Inferior parietal cortex (tissue), 1 donor: Measurements from ENCODE around the gene NFATC4.
"Not testable (repeated sequence)": the region's sequence is repeated elsewhere in the genome, so short reads cannot be mapped to it uniquely, and the experiment has no call there.

Experiments
- DNase-seq: peaks from one replicate; pipeline ENCODE4 v3.0.0-alpha.2; 2016; ENCODE audit errors: extremely low spot score

NFATC4 gene

DNA sequence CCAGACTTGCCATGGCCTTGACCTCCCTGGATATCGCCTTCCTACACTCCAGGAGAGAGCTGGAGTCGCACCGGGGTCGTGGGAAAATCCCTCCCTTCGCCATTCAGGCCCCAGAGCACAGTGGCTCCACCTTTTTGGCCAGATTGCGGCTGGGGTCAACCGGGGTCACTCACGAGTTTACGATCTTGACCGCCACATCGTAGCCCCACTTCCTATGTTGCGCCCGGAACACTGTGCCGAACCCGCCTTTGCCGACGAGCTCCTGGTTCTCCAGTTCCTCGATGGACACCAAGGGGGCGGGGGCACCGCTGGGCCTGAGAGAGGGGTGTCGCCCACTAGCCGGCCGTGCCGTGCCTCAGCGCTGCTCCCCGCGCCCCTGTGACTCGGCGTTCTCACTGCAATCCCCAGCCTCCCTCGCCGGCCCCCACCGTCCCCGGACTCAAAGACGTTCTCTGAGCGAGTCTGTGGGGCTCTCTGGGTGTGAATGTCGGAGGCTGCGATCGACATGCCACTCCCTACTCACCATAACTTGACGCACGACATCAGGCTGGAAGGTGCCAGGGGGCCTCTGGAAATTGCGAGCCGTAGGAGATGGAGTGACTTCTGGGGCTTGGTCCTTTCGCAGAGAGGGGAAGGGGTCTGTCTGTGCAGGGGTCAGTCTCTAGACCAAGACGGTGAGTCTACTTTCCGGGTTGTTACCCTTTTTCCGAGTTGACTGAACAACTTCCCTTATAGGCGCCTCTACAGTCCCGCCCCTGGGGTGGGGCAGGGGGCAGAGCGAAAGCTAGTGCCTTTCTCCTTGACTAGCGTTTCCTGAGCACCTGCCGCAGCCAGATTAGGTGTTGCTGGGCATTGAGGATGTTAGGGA lies 28.5 kb upstream of the NFATC4 start, which contains the start of gene RIPK3:
RIPK3 (minus strand) TSS at position 708 of the 868 bp plus-strand sequence; CDS start at position 543, 165 bp downstream.
- no peak for DNase-seq

DNA sequence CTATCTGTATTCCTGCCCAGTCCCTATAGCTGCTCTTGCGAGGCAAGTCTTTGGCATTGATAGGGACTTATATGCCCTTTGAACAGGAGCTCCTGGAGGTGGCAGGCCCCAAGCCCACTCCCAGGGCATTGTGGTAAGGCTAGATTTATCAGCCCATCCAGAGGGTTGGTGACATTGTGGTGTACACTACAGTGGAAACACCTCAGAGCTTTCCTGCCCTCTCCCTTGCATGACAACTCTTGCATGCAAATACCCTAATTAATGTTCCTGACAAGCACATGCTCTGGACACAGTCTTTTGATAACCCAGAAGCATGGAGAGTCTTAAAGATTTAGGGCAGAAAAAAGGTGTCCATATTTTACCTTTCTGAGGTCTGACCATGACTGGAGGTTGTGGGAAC lies 27.4 kb upstream of the NFATC4 start:
- DNase-seq, result no peak

DNA sequence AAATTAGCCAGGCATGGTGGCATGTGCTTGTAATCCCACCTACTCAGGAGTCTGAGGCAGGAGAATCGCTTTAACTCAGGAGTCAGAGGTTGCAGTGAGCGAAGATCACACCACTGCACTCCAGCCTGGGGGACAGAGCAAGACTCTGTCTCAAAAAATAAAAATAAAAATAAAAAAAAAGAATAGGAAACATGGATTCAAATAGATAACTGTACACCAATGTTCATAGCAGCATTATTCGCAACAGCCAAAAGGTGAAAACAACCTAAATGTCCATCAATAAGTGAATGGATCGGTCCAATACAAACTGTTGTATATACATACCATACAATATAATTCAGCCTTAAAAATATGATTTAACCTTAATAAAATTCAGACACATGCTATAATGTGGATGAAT lies 25.1 kb upstream of the NFATC4 start:
- no peak for DNase-seq

DNA sequence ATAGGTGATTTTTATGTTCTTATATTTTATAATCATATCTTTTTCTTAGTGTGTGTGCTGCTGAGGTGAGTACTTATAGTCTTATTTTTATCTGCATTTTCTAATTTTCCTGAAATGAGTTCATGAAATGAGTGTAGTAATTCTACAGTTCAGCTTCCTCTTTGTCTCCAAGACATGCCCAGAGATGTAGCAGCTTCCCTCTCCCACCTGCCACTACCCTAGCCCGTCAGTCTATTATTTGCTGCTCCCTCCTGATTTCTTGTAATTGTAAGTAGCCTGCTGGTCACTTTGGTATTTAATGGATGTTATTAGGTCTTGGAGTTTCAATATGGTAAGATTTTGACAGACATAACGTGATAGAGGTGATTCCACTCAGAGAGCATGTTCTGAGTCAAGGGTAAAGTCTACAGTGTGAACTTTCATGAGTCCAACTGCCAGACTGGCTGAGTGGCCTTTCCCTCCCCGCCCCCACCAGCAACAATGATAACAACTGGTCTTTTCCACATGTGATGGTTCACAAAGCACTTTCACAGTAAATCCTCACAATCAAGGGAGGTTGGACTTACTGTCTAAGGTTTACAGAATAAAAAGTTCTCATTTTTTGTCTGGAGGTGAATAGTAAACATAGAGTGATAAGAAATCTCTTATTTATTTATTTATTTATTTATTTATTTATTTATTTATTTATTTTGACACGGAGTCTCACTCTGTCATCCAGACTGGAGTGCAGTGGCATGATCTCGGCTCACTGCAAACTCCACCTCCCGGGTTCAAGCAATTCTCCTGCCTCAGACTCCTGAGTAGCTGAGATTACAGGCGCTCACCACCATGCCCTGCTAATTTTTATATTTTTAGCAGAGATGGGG lies 24.0 kb upstream of the NFATC4 start:
- DNase-seq, result no peak

DNA sequence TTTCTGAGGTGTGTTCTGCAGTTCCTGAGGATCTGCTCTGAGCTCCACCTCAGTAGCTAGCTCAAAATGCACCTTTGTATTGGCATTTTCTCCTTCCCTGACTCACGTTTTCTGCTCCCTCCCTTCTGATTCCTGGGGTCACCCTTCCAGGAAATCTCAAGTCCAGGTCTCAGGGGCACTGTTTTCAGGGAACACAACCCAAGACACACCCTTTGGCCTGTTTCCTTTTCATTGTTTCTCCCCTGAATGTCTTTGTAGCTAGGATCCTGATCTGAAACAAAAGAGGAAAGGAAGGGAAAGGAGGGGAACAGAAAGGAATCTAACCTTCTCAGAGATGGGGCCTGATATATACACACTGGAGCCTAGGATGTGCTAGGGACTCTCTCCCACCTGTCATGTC lies 20.9 kb upstream of the NFATC4 start:
- no peak for DNase-seq

DNA sequence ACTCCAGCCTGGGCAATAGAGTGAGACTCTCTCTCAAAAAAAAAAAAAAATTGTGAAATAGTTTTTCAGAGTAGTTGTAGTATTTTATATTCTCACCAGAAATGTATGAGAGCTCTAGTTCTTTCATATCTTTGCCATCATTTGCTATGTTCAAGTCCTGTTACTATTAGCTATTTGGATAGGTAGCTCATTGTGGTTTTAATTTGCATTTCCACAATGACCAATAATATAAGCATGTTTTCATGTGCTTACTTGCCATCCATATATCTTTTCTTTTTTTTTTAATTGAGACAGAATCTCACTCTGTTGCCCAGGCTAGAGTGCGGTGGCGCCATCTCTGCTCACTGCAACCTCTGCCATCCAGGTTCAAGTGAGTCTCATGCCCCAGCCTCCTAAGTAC lies 19.8 kb upstream of the NFATC4 start:
- no peak for DNase-seq

DNA sequence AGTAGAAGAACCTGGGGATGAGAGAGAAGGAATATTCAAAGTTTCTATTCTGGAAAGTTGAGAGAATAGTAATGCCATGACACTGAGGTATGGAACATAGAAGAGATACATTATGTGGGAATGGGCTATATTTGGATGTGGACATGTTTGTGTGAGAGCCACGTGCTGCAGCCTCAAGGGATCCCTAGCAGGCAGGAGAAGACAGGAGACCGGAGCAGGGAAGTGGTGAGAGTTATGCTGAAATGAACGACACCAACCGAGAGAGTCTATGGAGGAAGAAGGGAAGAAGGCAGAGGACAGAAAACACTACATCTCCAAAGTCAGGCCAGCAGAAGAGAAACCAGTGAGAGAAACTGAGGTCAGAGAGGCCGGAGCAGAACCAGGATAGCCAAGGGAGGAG lies 18.2 kb upstream of the NFATC4 start:
- no peak for DNase-seq

DNA sequence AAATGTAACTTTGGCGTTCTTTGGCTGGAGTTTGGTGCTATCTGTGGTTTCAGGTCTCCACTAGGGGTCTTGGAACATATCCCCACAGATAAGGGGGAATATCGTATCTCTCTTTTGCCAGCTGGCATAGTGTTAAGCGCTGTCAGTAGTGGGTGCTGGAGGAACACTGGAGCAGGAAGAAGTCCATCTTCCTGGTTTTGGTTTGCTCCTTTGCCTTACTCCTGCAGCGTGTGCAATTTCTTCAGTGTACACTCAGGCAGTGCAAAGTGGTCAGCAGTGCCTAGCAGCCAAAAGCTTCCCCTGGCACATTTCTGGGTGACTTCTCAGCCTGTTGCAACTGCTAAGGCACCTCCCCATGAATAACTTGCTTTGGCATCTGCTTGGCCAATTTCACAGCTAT lies 16.5 kb upstream of the NFATC4 start:
- no peak for DNase-seq

DNA sequence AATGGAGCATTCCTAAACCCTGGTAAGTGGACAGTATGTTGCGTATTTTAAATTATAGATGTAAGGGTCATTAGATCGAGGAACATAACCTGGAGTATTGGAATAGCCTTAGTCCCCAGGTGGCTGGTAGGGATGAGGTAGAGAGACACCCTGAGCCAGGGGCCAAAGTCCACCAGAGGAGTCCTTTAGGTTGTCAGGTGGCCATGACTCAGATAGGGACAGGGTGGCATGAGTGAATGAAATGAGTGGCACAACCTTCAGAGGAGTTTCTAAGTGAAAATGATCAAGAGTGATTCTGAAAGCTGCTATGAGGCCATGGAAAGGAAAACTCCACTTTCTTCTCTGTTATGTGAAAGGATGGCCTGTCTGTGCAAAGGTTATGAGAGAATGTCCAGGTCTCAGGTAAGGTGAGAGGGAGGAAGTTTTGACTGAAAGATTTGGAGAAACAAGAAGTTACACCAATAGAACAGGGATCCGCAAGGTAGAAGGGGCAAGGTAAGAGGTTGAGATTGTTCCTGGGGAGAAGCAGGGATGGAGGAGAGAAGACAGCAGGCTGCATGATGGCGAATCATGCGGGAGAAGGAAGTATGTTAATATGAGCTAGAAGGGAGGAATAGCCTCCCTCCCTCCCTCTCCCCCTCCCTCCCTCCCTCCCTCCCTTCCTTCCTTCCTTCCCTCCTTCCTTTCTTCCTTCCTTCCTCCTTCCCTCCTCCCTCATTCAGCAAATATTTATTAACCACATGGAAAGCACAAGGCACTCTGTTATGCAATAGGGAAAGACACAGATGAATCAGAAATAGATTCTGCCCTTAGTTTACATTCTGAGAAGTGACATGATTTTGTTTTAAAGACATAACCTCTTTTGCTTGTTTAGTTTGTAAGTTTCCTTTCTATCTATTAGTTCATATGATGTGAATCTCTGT lies 14.2 kb upstream of the NFATC4 start:
- no peak for DNase-seq

DNA sequence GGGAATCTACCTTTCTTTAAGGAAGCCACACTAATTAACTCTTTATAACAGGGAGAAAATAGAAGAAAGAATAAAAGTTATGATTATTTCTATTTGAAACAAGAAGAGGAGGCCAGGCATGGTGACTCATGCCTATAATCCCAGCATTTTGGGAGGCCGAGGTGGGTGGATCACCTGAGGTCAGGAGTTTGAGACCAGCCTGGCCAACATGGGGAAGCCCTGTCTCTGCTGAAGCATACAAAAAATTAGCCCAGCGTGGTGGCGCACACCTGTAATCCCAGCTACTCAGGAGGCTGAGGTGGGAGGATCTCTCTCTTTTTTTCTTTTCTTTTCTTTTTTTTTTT lies 13.5 kb upstream of the NFATC4 start:
- DNase-seq, result not testable (repeated sequence)

DNA sequence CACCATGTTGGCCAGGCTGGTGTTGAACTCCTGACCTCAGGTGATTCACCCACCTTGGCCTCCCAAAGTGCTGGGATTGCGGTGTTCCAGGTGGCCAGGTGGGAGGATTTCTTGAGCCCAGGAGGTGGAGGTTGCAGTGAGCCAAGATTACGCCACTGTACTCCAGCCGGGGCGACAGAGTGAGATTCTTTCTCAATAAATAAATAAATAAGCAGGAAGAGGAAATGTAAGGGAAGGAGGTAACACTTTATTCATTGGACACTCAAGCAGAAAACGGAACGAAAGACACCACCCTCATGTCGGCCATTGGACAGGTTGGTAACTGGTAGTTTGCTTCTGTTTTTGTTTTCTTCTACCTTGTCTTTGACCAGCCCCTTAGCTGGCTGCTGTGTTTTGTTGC lies 13.0 kb upstream of the NFATC4 start:
- DNase-seq, result no peak

DNA sequence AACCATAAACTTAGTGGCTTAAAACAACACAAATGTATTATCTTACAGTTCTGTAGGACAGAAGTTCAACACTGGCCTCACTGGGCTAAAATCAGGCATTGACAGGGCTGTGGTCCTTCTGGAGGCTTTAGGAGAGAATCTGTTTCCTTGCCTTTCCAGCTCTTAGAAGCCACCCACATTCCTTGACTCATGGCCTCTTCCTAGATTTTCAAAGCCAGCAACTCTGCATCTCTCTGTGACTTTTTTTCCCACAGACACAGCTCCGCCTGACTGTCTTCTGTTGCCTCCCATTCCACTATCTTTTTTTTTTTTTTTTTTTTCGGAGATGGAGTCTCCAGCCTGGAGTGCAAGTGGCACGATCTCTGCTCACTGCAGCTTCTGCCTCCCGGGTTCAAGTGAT lies 11.8 kb upstream of the NFATC4 start:
- DNase-seq, result no peak

DNA sequence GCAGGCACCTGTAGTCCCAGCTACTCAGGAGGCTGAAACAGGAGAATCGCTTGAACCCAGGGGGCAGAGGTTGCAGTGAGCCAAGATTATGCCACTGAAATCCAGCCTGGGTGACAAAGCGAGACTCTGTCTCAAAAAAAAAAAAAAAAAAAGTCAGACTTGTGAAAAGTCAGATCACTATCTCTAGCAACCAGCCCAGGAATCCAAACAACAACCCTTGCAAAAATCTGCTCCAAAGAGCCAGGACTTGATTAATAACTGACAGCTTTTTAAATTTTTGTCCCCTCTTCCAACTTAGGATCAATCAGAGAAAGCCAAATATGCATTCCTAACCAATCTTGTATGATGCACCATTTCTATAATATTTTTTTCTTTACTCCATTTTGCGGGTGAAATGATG lies 7.7 kb upstream of the NFATC4 start:
- DNase-seq, result no peak

DNA sequence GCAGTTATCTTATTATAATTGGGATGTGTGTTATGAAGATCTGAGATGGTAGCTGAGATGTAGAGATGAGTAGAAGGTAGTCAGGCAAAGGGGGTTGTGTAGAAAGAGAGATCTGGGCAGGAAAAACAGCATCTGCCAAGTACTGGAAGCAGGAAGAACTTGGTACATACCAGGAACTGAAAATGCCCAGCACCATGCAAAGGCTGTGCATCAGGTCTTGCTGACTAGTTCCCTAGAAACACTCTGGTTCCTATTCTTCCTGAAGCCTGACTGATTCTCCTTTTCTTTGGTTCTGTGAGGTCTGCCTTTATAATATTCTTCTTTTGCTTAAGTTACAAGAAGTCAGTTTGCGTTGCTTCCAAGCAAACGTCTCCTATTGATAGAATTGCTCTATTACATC lies 6.7 kb upstream of the NFATC4 start:
- DNase-seq, result no peak

DNA sequence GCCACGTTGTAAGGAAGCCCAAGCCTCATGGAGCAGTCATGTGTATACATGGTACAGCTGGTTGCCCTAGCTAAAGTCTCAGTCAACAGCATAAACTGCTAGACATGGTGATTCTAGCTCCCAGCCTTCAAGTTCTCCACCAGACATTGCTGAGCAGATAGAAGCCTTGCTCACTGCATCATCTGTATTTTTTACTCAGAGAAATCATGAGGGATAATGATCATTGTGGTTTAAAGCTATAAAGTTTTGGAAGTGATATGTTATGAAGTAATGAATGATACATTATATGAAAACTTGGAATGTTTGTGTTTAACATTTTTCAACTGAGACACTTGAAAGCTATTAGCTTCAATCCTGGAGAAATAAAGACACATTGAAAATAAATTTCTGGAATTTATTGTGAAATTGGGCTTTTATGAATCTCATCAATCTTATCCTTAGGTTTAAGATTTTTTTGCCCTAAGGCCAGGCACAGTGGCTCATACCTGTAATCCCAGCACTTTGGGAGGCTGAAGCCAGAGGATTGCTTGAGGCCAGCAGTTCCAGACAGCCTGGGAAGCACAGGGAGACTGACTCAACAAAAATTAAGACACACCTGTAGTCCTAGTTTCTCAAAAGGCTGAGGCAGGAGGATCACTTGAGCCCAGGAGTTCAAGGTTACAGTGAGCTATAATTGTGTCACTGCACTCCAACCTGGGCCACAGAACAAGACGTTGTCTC lies 5.6 kb upstream of the NFATC4 start:
- DNase-seq, result no peak

DNA sequence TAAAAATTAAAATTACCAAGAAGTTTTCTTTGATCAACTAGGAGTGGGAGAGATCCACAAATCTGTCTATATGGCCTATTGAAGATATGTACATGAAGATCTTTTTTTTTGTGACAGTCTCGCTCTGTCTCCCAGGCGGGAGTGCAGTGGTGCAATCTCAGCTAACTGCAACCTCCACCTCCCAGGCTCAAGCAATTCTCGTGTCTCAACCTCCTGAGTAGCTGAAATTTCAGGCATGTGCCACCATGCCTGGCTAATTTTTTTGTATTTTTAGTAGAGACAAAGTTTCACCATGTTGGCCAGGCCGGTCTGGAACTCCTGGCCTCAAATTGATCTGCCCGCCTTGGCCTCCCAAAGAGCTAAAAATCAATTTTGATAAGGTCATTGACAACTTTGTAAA lies 4.6 kb upstream of the NFATC4 start:
- DNase-seq, result no peak

DNA sequence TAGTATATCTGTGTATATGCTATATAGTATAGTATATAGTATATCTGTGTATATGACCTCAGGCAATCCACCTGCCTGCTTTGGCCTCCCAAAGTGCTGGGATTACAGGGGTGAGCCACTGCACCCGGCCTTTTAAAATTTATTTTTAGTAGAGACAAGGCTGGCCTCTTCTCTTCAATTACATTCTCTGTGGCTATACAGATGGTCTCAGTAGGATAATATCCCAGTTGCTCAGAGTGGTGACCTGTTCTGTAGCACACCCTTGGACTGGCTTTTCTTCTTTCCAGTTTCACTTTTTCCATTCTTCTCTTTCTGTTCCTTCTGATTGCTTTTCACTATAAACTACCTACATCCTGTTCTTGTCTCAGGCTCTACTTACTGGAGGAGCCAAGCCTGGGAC lies 3.1 kb upstream of the NFATC4 start:
- DNase-seq, result no peak

DNA sequence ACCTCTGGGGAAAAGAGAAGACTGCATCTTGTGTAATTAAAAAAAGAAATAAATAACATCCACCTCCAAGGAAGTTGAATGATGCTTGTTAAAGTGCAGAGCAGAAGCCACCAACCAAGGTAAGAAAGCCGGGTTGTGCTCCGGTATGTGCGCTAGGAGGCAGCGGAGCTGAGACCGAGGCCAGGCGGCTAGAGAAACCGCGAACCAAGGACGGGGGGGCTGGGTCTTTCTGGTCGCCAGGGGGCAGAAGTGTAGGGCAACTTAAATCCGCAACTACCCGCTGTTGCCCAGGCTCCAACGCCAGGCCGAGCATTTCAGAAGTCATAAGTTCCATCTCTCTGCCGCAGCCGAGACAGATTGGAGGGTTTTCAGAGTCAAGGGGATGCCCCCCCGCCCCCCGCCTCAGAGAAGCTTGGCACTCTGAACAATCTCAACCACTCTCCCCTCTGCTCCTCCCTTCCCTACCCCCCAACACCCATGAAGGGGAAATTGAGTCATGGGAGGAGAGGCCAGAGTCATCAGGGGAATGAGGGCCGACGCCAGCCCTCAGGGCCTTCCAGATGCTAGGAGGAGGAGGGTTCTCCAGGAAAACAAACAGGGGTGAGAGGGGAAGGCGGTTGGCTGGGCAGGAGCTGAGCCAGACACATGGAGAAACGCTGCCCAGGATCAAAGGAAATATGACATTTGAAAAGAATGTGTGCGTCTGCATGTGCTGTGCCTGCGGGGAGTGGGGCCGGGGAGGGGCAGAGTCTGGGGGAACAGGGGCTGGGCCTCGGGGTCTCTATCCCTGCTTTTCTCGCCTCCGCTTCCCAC lies 2.2 kb upstream of the NFATC4 start:
- no peak for DNase-seq

DNA sequence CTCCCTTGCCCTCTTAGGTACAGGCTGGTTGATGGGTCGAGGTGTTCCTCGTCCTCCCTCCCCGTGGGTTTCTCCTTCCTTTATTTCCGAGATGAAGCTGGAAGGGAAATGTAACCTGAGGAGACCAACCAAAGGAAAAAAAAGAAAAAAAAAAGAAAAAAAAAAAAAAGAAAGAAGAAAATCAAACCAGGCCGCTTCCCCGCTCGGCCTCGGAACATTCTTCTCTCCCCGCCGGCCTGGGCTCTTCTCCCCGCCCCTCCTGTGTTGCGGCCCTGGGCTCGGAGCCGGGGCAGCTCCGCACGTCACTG lies 1.6 kb upstream of the NFATC4 start:
- DNase-seq, result no peak

DNA sequence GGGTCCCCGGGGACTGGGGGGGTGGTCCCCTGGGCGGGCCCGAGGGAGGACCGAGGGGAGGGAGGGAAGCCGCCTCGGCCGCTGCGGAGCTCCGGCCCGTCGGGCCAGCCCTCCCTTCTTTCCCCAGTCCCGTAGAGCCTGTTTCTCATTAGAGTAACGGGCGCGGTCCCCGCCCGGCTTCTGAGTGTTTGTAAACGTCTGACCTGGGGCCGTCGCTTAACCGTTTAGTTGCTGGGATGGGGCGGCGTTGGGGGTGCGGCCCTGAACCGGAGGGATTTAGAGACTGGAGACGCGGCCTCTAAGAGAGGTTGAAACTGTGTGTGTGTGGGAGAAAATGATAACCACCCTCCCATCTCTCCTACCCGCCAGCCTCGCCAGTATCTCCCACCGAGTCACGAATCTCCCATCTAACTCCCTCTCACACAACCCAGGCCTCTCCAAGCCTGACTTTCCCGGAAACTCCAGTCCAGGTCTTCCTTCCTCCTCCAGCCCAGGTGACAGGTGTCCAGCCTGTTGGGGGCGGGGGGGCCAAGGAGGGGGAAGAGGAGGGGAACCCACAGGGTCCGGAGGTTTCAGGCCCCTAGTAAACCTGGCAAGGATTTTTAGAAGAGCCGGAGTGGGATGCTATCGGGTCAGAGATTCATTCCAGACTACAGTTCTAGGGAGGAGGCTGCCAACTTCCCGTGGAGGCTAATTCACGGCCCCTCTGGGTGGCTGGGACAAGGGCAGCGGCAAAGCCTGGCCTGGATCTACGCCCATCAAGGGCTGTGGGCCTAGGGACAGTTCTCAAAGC lies 1.1 kb upstream of the NFATC4 start:
- DNase-seq, result peak; percentile 13
